H1 (cell line): ENCODE measurements around the gene OBSL1. TPM values are rescaled to one million over a fixed set of nuclear protein-coding genes. Genes with fewer than 3 reads are reported as not detected.

Experiments used
- ATF3 ChIP-seq: IDR thresholded peaks from 2 replicates; pipeline ENCODE4 v1.6.1; 2011; ENCODE audit warnings: low read depth, mild to moderate bottlenecking, low read length; ENCODE audit not compliant: insufficient read depth
- HDAC6 ChIP-seq: IDR thresholded peaks from one replicate; pipeline ENCODE4 v1.7.1; 2012; ENCODE audit warnings: low read depth, mild to moderate bottlenecking, inconsistent platforms, low read length, moderate library complexity
- KDM5A ChIP-seq: fragments of 200-600 bp; IDR thresholded peaks from 2 replicates; pipeline ENCODE4 v1.7.1; 2012; ENCODE audit warnings: mild to moderate bottlenecking, low read length, inconsistent platforms, mixed read lengths
- SP2 ChIP-seq: IDR thresholded peaks from 2 replicates; pipeline ENCODE4 v1.6.1; 2012; ENCODE audit warnings: mild to moderate bottlenecking, low read length, inconsistent platforms
- TAF7 ChIP-seq: optimal IDR thresholded peaks from 2 replicates; pipeline ENCODE3; 2011; ENCODE audit warnings: low read depth, mild to moderate bottlenecking, inconsistent platforms, low read length, moderate library complexity, borderline replicate concordance
- TEAD4 ChIP-seq: IDR thresholded peaks from 2 replicates; pipeline ENCODE4 v1.6.1; 2012; ENCODE audit warnings: low read depth, low read length, inconsistent platforms, mixed read lengths
- polyA plus RNA-seq, 7 experiments: library from polyadenylated mRNA; depleted of rRNA in 3 of 7; stranded (reverse) in 5 of 7; unstranded in 2 of 7; fragments of >200 nt in 5 of 7; fragments of 200-250 nt in 2 of 7; gene quantifications; 1 replicate in 5 of 7; 2 replicates in 1 of 7; 4 replicates in 1 of 7; pipeline versions ENCODE4 v1.2.1 to v1.2.3, GENCODE V29; 2011 to 2013; ENCODE audit warnings: missing spikeins in 2 of 7, mixed read lengths in 2 of 7
- total RNA-seq: library from RNA; stranded (reverse); fragmentation: NEBNext Ultra II Directional; extraction: Animal tissue kit (Norgen Biotek cat#: 25700); gene quantifications from 2 replicates; pipeline ENCODE4 v1.2.1, GENCODE V29; 2021

OBSL1 gene
- total and polyA plus RNA-seq, 2 of the 8 experiments (the other 6 are each of a cell fraction or from before 2014, with no cell fraction given), result 116 to 127 TPM

GRCh38 chr2:219527472-219527871, 43.9 kb downstream of the OBSL1 start (continued):
- no peak for TF ChIP-seq TEAD4
- no peak for TF ChIP-seq KDM5A
- TF ChIP-seq SP2, result no peak
- no peak for TF ChIP-seq ATF3
- TF ChIP-seq TAF7, result no peak
- no peak for TF ChIP-seq HDAC6
